C4-2B (cell line): ENCODE measurements around the gene AHSG.

ENCODE experiments used
- CTCF ChIP-seq: fragments of 450-650 bp; conservative IDR thresholded peaks from 2 replicates; pipeline ENCODE4 v1.5.1; 2017; ENCODE audit warnings: mild to moderate bottlenecking
- ZFX ChIP-seq: fragments of 450-650 bp; IDR thresholded peaks from 2 replicates; pipeline ENCODE4 v1.6.1; 2017

GRCh38 chr3:186598108-186598784, 14.6 kb upstream of the AHSG start:
- TF ChIP-seq CTCF (no peak), ZFX (no peak)
